NCI-H460 (cell line): Measurements from ENCODE around the gene GOLPH3L. TPM values are rescaled to one million over a fixed set of nuclear protein-coding genes. Genes with fewer than 3 reads are reported as not detected.
"Not testable (repeated sequence)": the region's sequence is repeated elsewhere in the genome, so short reads cannot be mapped to it uniquely, and the experiment has no call there.

Experiments
- DNase-seq: peaks from one replicate; pipeline ENCODE4 v3.0.0-alpha.2; 2016; ENCODE audit warnings: low read depth; ENCODE audit errors: extremely low read depth
- small RNA-seq, 2 experiments: library from RNA; depleted of rRNA; stranded (forward); fragments of <200 nt; gene quantifications; one replicate each; pipeline ENCODE3, GENCODE V24; 2014
- total RNA-seq: library from RNA; depleted of rRNA; stranded (reverse); fragments of >200 nt; shearing (Covaris generic); gene quantifications from 2 replicates; pipeline ENCODE4 v1.2.3, GENCODE V29; 2014; rRNA removed

Gene GOLPH3L
- total RNA-seq, 1 experiment from 2014 or later: 19.1 TPM

GRCh38 chr1:150619576-150620509, 77.1 kb downstream of the GOLPH3L start:
- DNase-seq: peak; percentile 76

- no peak for DNase-seq
Measured at GRCh38 chr1:150615346-150616201, 81.4 kb downstream of the GOLPH3L start.

- peak; percentile 93 for DNase-seq
Measured at GRCh38 chr1:150613061-150613920, 83.7 kb downstream of the GOLPH3L start.

GRCh38 chr1:150612014-150612345, 85.0 kb downstream of the GOLPH3L start:
- no peak for DNase-seq

GRCh38 chr1:150610576-150610975, 86.4 kb downstream of the GOLPH3L start:
- DNase-seq: no peak

DNA sequence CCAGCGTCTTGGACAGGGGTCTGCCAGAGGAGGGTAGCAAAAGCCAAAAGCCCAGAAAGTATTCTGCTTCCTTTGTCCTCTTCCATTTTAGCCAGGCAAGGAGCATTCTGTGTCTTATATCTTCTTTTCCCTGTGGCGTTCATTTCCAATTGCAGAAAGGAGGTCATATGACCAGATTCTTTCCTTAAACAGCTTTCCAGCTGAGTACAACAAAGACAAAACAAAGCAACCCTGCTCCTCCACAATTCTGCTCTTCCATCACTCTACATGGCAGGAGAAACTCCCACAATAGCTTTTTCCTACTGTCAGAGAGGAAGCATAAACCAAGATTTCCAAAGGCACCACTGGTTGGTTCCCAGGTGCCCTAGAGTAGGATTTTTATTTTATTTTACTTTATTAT, 87.2 kb downstream of the GOLPH3L start:
- no peak for DNase-seq

DNA sequence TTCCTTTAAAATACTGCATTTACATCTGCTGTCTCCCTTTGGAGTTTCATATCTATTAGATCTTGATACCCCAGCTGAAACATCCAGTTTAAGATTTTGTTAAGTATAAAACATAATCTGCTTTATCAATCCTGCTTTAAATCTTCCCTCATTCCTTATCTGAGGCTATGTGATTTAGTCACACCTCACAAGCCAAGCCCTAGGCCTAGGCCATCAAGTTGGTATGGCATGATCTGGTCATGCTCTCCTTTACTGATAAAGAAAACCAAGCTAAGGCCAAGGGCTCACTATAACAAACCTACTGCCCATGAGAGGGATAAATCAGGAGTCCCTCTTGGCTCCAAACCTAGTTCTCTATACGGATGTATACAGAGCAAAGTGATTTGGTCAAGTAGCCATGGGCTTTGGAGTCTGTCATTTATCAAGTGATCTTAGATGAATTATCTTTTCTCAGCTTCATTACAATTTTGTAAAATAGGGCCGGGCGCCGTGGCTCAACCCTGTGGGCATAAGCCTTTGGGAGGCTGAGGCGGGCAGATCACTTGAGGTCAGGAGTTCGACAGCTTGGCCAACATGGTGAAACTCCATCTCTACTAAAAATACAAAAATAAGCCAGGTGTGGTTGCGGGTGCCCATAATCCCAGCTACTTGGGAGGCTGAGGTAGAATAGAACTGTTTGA, 90.4 kb downstream of the GOLPH3L start:
- DNase-seq: no peak

- not testable (repeated sequence) for DNase-seq
Measured at GRCh38 chr1:150605451-150605731, 91.6 kb downstream of the GOLPH3L start.

DNA sequence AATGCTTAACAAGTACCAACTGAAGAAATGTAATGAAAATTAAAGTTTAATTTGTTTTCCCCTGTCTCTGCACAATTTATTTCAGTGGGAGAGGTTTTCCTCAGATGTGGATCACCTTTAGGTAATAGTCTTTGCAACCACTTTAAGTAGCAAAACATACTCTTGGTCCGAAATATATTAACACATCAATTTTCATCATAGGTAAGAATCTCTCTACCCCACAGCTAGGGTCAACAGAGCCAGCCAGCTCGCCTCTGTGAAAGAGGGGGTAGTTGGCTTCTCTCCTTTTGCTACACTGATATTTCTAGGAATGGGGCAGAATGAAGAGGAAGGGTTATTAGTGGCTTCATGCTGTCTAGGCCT, 92.7 kb downstream of the GOLPH3L start:
- no peak for DNase-seq

DNA sequence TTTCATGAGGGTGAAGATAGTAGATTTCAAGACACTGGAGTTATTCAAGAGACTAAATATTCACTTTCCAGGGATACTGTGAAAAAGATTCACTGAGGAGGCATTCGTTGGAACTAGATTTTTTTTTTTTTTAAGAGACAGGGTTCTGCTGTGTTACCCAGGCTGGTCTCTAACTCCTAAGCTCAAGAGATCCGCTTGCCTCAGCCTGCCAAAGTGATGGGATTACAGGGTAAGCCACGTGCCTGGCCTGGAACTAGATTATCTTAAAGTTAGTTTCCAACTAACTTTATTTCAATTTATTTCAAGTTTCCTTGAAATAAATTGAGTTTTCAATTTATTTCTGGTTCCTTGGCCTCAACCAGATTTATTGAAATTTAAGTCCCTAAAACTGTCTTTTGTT, 93.2 kb downstream of the GOLPH3L start:
- DNase-seq: no peak

DNA sequence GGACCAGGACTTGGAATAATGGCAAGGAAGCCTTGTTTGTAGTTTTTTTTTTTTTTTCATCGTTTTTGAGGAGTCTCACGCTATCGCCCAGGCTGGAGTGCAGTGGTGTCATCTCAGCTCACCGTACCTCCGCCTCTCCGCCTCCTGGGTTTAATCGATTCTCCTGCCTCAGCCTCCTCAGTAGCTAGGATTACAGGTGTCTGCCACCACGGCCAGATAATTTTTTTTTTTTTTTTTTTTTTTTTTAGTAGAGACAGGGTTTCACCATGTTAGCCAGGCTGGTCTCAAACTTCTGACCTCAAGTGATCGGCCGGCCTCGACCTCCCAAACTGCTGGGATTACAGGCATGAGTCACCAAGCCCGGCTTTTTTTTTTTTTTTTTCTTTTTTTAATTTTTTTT, 94.6 kb downstream of the GOLPH3L start:
- DNase-seq: not testable (repeated sequence)

DNA sequence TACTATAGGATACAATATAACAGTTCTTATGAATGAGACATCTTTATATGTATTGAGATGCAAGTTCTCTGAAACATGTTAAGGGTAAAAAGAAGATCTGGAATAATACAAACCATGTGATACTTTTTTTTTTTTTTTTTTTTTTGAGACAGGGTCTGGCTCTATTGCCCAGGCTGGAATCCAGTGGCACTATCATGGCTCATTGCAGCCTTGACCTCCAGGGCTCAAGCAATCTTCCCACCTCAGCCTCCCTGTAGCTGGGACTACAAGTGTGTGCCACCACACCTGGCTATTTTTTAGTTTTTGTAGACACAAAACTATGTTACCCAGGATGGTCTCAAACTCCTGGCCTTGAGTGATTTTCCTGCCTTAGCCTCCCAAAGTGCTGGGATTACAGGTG, 95.4 kb downstream of the GOLPH3L start:
- DNase-seq: no peak

- DNase-seq: not testable (repeated sequence)
Measured at GRCh38 chr1:150598346-150598745, 98.6 kb downstream of the GOLPH3L start.

DNA sequence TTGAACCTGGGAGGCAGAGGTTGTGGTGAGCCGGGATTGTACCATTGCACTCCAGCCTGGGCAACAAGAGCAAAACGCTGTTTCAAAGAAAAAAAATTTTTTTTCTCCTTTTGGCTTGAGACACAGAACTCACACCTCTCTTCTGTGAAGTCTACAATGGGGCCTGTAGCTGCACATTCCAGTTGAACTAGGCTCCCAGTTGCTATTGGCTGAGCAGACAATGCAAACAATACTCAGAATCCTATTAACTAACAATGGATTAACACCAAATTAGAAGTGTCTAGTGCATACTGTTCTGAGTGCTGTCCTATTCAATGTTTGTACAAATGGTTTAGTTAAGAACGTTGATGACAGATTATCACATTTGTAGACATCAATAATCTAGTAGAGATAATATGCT, 100.0 kb downstream of the GOLPH3L start:
- no peak for DNase-seq

Small RNAs within 50 kb of the gene (small RNA-seq; reads per million reads assigned to genes)
- gene RF00015 (0 reads per million in 2 experiments), gene RF00561 (0 reads per million in 2 experiments), gene RNU6-1042P (0 reads per million in 2 experiments)

Other genes starting within 250 kb of the GOLPH3L start
- gene TARS2, start 209.7 kb downstream of the GOLPH3L start, total RNA-seq: 40.4 and 42.1 TPM in 2 replicates
- 11.7 and 12.0 TPM in 2 replicates for gene ECM1, start 189.0 kb downstream of the GOLPH3L start, total RNA-seq
- not detected in 2 replicates for gene FALEC, start 181.4 kb downstream of the GOLPH3L start, total RNA-seq
- gene ADAMTSL4, start 147.7 kb downstream of the GOLPH3L start, total RNA-seq: 5.7 and 5.8 TPM in 2 replicates
- gene MCL1, start 117.5 kb downstream of the GOLPH3L start, total RNA-seq: 489 and 574 TPM in 2 replicates
- gene ENSA, start 67.5 kb downstream of the GOLPH3L start, total RNA-seq: 123 and 128 TPM in 2 replicates
- 10.2 and 14.6 TPM in 2 replicates for gene HORMAD1, start 23.7 kb upstream of the GOLPH3L start, total RNA-seq
- gene CTSS, start 68.6 kb upstream of the GOLPH3L start, total RNA-seq: 0.38 and 1.1 TPM in 2 replicates
- 2.7 and 4.5 TPM in 2 replicates for gene CTSK, start 111.1 kb upstream of the GOLPH3L start, total RNA-seq
- 22.8 and 27.1 TPM in 2 replicates for gene ARNT, start 179.4 kb upstream of the GOLPH3L start, total RNA-seq
- gene CTXND2, start 190.0 kb upstream of the GOLPH3L start, total RNA-seq: not detected in 2 replicates
- 46.5 and 53.6 TPM in 2 replicates for gene SETDB1, start 229.2 kb upstream of the GOLPH3L start, total RNA-seq